ENCODE results near the gene ATP8A1.

GRCh38 chr4:42412251-42412650 lies 244.7 kb downstream of the ATP8A1 start:
- TF ChIP-seq CTCF (IDR thresholded peaks at IDR 0.05) (no peak), POLR2AphosphoS5 (IDR thresholded peaks at IDR 0.05; ENCODE audit: low read depth, low read length) (no peak)
